Type B pancreatic cell (in vitro differentiated cells): ENCODE measurements around the gene HAGHL. TPM values are rescaled to one million over a fixed set of nuclear protein-coding genes. Genes with fewer than 3 reads are reported as not detected.
A peak's percentile ranks its signal among the peaks of the same experiment; 100 is the strongest.

Source experiments
- DNase-seq: peaks from one replicate; pipeline ENCODE4 v3.0.0; 2021; ENCODE audit warnings: mixed read lengths; ENCODE audit not compliant: unreplicated experiment; ENCODE audit errors: extremely low spot score
- H3K27ac Mint-ChIP-seq: 2 replicates; pipeline ENCODE4 v1.8.0; 2021; ENCODE audit warnings: mild to moderate bottlenecking, mixed read lengths
- H3K27me3 Mint-ChIP-seq: 2 replicates; pipeline ENCODE4 v1.8.0; 2021; ENCODE audit warnings: mixed read lengths
- H3K36me3 Mint-ChIP-seq: 2 replicates; pipeline ENCODE4 v1.8.0; 2021; ENCODE audit warnings: mixed read lengths
- H3K4me1 Mint-ChIP-seq: one replicate; pipeline ENCODE4 v1.8.0; 2021; ENCODE audit warnings: mixed read lengths; ENCODE audit not compliant: unreplicated experiment
- H3K4me3 Mint-ChIP-seq: 2 replicates; pipeline ENCODE4 v1.8.0; 2021; ENCODE audit warnings: mild to moderate bottlenecking, mixed read lengths
- H3K9me3 Mint-ChIP-seq: 2 replicates; pipeline ENCODE4 v1.8.0; 2021; ENCODE audit warnings: mixed read lengths
- total RNA-seq: library from RNA; stranded (reverse); gene quantifications from 2 replicates; pipeline ENCODE4 v1.2.1, GENCODE V29; 2021; ENCODE audit warnings: low replicate concordance
- TF ChIP-seq, protein P1 (sequence below): fragments of 200-600 bp; sonication (generic); conservative IDR thresholded peaks from 2 replicates; pipeline ENCODE4 v1.5.0; 2021; ENCODE audit warnings: antibody characterized with exemption, mild to moderate bottlenecking

The HAGHL gene
- total RNA-seq, 1 donor from 2014 or later: 8.5 TPM

DNA sequence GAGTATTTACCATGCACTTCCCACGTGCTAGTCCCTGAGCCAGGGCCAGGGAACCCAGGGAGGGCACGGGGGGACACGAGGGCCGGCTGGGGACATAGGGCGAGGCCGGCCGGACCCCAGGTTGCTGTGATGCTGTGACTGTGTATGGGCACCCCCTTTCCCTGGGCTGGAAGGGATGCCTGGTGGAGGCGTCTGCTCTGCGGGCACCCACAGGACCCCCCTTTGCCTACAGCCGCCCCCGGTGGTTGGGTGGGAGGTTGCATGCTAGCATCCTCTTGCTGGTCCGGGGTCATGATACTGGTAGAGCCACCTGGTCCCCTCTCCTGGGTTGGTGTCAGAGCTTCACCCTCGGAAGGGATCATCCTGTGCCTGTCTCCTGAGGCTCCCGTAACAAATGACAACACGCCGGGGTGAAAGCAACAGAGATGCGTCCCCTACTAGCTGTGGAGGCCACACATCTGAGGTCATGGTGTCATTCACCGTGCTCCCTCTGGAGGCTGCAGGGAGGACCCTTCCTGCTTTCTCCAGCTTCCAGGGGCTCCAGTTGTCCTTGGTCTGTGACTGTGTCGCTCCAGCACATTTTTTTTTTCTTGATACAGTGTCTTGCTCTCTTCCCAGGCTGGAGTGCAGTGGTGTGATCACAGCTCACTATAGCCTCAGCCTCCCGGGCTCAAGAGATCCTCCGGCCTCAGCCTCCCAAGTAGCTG lies 17.0 kb downstream of the HAGHL start:
- Mint-ChIP-seq H3K9me3 (no peaks in the 10 kb centered on the region), H3K36me3 (no peaks in the 10 kb centered on the region), H3K4me3 (no peak overlapping the region), H3K4me1 (peaks cover 6% of the 10 kb centered on the region), H3K27ac (no peak overlapping the region), H3K27me3 (no peaks in the 10 kb centered on the region)
- no peak for DNase-seq
- TF ChIP-seq, protein P1, sequence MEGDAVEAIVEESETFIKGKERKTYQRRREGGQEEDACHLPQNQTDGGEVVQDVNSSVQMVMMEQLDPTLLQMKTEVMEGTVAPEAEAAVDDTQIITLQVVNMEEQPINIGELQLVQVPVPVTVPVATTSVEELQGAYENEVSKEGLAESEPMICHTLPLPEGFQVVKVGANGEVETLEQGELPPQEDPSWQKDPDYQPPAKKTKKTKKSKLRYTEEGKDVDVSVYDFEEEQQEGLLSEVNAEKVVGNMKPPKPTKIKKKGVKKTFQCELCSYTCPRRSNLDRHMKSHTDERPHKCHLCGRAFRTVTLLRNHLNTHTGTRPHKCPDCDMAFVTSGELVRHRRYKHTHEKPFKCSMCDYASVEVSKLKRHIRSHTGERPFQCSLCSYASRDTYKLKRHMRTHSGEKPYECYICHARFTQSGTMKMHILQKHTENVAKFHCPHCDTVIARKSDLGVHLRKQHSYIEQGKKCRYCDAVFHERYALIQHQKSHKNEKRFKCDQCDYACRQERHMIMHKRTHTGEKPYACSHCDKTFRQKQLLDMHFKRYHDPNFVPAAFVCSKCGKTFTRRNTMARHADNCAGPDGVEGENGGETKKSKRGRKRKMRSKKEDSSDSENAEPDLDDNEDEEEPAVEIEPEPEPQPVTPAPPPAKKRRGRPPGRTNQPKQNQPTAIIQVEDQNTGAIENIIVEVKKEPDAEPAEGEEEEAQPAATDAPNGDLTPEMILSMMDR: peak; percentile 54

DNA sequence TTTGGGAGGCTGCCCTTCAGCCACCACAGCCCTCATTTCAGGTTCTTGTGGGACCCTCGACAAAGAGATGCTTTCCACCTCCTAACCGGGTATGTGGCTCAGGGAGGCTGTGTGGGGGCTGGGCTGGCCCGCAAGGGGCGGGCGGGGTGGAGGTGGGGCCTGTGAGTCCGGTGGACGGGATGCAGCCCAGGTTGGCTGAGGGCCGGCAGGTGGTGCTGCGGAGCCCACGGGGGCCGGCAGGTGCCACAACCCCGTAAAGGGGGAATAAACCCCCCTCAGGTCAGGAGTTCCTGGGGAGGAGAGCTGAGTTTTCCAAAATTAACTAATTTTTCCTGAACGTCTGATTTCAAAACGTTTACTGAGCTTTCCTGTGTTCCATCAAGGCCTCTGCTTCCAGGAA lies 18.8 kb downstream of the HAGHL start:
- no peak overlapping the region for H3K4me3 Mint-ChIP-seq
- H3K36me3 Mint-ChIP-seq: no peaks in the 10 kb centered on the region
- H3K27me3 Mint-ChIP-seq: peaks cover 4% of the 10 kb centered on the region
- H3K9me3 Mint-ChIP-seq: no peaks in the 10 kb centered on the region
- TF ChIP-seq, protein P1: peak; percentile 69
- no peak overlapping the region for H3K27ac Mint-ChIP-seq
- no peak for DNase-seq
- H3K4me1 Mint-ChIP-seq: no peaks in the 10 kb centered on the region

DNA sequence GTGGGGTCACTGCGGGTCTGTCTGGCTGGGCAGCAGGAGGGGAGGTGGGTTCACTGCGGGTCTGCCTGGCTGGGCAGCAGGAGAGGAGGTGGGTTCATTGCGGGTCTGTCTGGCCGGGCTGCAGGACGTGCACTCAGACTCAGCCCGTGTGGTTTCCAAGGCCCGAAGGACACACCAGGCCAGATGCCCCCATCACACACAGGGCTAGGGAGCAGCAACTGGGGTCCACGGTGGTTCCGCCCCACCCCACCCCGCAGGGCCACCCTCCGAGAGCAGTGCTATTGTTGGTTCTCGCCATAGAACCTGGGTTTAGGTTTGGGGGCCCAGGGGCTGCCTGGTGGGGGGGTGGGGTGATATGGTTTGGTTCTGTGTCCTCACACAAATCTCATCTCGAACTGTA lies 19.7 kb downstream of the HAGHL start:
- no peaks in the 10 kb centered on the region for H3K4me1 Mint-ChIP-seq
- no peaks in the 10 kb centered on the region for H3K9me3 Mint-ChIP-seq
- TF ChIP-seq, protein P1: no peak
- H3K36me3 Mint-ChIP-seq: no peaks in the 10 kb centered on the region
- H3K27me3 Mint-ChIP-seq: peaks cover 10% of the 10 kb centered on the region
- no peak overlapping the region for H3K27ac Mint-ChIP-seq
- DNase-seq: no peak
- no peak overlapping the region for H3K4me3 Mint-ChIP-seq

DNA sequence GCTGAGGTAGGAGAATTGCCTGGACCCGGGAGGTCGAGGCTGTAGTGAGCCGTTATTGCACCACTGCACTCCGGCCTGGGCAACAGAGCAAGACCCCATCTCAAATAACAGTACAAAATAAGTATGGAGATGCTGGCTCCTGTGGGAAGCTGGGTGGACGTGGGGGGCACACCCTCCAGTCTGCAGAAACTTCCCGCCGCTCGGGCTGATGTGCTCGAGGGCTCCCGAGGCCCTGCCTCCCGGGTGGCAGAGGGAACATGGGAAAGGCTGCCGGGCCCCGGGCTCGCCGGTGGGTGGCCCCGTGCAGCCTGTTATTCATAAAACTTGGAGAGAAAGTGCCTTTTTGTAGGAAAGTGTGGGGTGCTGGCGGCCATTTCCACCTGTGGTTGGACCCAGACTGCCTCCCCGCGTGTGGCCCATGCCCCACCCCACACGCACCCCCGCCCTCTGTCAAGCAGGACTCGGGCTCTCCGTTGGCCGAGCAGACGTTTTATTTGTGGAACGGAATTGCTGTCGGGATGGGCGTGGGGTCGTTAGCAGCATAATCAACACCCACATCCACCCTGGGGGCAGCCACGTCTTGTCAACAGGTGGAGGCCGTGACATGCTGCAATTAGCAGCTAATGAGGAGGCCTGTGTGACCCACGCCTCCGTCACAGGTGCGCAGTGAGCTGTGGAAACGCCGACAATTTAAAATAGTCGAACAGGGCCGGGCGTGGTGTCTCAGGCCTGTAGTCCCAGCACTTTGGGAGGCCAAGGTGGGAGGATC lies 21.3 kb downstream of the HAGHL start:
- H3K27me3 Mint-ChIP-seq: peaks cover 26% of the 10 kb centered on the region

DNA sequence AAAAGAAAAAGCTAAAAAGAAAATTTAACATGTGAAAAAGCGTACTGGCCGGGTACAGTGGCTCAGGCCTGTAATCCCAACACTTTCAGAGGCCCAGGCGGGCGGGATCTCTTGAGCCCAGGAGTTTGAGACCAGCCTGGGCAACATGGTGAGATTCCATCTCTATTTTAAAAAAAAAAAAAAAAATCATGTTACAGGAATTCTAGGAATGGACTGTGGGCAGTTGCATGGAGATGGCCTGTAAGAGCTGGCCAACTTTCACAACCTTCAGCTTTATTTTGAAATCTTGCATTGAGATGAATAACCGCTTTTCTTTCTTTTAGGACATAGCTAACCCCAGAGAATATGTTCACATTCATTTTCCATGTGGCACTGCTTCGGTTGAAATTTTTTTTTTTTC lies 22.1 kb downstream of the HAGHL start:
- Mint-ChIP-seq H3K27me3 (peaks cover 27% of the 10 kb centered on the region), H3K4me3 (no peak overlapping the region), H3K36me3 (no peaks in the 10 kb centered on the region), H3K27ac (no peak overlapping the region), H3K4me1 (peaks cover 4% of the 10 kb centered on the region), H3K9me3 (no peaks in the 10 kb centered on the region)
- no peak for DNase-seq
- TF ChIP-seq, protein P1: no peak

More for the DNA sequence above, 21.3 kb downstream of the HAGHL start:
- Mint-ChIP-seq H3K27ac (no peak overlapping the region), H3K36me3 (no peaks in the 10 kb centered on the region), H3K4me1 (peaks cover 4% of the 10 kb centered on the region), H3K9me3 (no peaks in the 10 kb centered on the region), H3K4me3 (no peak overlapping the region)
- no peak for DNase-seq
- TF ChIP-seq, protein P1: no peak
